Thyroid gland (tissue), 4 donors: ENCODE results near the gene SLC35F3. TPM values are rescaled to one million over a fixed set of nuclear protein-coding genes. Genes with fewer than 3 reads are reported as not detected.
"Not testable (repeated sequence)": the region's sequence is repeated elsewhere in the genome, so short reads cannot be mapped to it uniquely, and the experiment has no call there.

Experiments
- DNase-seq, 2 donors: peaks; one replicate each; pipeline ENCODE4 v3.0.0-alpha.2; 2019
- H3K27ac ChIP-seq, 3 donors: fragments of 200-600 bp; sonication (generic); 1 replicate in 2 of 3; 2 replicates in 1 of 3; pipeline ENCODE4 v1.5.1; 2016 to 2019; ENCODE audit warnings: mild to moderate bottlenecking in 1 of 3, moderate library complexity in 1 of 3
- H3K27me3 ChIP-seq: fragments of 200-600 bp; sonication (generic); one replicate; pipeline ENCODE4 v1.5.1; 2019
- H3K36me3 ChIP-seq, 2 donors: fragments of 200-600 bp; sonication (generic); one replicate each; pipeline ENCODE4 v1.5.1; 2016 to 2019
- H3K4me1 ChIP-seq, 2 donors: fragments of 200-600 bp; sonication (generic); one replicate each; pipeline ENCODE4 v1.5.1; 2017 to 2019
- H3K4me3 ChIP-seq, 3 donors: fragments of 200-600 bp; sonication (generic); replicated peaks in 1 of 3; 1 replicate in 2 of 3; 2 replicates in 1 of 3; pipeline ENCODE4 v1.5.1; 2016; ENCODE audit warnings: mild to moderate bottlenecking in 1 of 3
- H3K9me3 ChIP-seq: fragments of 200-600 bp; sonication (generic); one replicate; pipeline ENCODE4 v1.5.1; 2017
- POLR2A ChIP-seq, 2 donors: fragments of 450-650 bp; IDR thresholded peaks; one replicate each; pipeline ENCODE4 v1.6.1; 2017; ENCODE audit warnings: antibody characterized with exemption in 2 of 2, mild to moderate bottlenecking in 2 of 2, moderate library complexity in 1 of 2
- WGBS, 2 donors: methylation state at CpG; one replicate each; pipeline ENCODE4 v1.1.5; 2017; 5-methylcytosine and 5-hydroxymethylcytosine counted together
- intact Hi-C: fragments of 100-400 bp; cut with DNase I; formaldehyde crosslinking; loops from one replicate; pipeline ENCODE4 v1.15.1; 2023
- total RNA-seq, 4 donors: library from RNA; depleted of rRNA; stranded (reverse); fragments of >200 nt; gene quantifications; one replicate each; pipeline ENCODE4 v1.2.3, GENCODE V29; 2016
- TF ChIP-seq, protein P1 (sequence below), 6 experiments: fragments of 200-600 bp in 3 of 6; fragments of 450-650 bp in 3 of 6; sonication (generic) in 3 of 6; IDR thresholded peaks; one replicate each; pipeline ENCODE4 v1.5.1; 2016 to 2019; ENCODE audit warnings: antibody characterized with exemption in 6 of 6, mild to moderate bottlenecking in 2 of 6, inconsistent platforms in 1 of 6, moderate library complexity in 1 of 6

The SLC35F3 gene
- total RNA-seq, 4 donors from 2014 or later = 0.89 to 1.9 (median 1.5) TPM; not detected in 1

DNA sequence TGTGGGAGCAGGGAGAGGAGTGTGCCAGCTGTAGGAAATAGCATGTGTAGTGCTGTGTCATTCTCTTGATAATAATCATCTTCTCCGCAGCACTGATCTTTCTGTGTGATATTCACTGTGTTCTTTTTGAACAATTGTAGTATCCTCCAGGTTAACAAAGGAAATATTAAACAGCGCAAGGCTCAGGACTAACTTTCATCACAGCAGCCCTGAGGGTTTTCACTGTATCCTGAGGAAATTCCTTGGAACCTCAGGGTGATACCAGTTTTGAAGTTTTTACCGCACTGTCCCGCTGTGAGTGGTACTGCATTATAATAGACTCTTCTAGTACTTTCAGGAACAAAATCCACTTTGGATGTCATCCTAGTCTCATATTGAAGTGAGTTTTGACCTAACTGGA is 240.4 kb downstream of the SLC35F3 start:
- Histone ChIP-seq H3K9me3 (no peaks in the 10 kb centered on the region), H3K27me3 (no peaks in the 10 kb centered on the region), H3K27ac (no peak overlapping the region), H3K4me1 (no peaks in the 10 kb centered on the region), H3K36me3 (no peaks in the 10 kb centered on the region), H3K4me3 (no peak overlapping the region)
- DNase-seq = no peak
- intact Hi-C loops = no loop called here
- TF ChIP-seq, protein P1, sequence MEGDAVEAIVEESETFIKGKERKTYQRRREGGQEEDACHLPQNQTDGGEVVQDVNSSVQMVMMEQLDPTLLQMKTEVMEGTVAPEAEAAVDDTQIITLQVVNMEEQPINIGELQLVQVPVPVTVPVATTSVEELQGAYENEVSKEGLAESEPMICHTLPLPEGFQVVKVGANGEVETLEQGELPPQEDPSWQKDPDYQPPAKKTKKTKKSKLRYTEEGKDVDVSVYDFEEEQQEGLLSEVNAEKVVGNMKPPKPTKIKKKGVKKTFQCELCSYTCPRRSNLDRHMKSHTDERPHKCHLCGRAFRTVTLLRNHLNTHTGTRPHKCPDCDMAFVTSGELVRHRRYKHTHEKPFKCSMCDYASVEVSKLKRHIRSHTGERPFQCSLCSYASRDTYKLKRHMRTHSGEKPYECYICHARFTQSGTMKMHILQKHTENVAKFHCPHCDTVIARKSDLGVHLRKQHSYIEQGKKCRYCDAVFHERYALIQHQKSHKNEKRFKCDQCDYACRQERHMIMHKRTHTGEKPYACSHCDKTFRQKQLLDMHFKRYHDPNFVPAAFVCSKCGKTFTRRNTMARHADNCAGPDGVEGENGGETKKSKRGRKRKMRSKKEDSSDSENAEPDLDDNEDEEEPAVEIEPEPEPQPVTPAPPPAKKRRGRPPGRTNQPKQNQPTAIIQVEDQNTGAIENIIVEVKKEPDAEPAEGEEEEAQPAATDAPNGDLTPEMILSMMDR (IDR thresholded peaks at IDR 0.05) = no peak
- TF ChIP-seq POLR2A (IDR thresholded peaks at IDR 0.05) = no peak
- WGBS, 2 donors = 85 to 91% methylated on average over 4 of the region's 4 CpGs

DNA sequence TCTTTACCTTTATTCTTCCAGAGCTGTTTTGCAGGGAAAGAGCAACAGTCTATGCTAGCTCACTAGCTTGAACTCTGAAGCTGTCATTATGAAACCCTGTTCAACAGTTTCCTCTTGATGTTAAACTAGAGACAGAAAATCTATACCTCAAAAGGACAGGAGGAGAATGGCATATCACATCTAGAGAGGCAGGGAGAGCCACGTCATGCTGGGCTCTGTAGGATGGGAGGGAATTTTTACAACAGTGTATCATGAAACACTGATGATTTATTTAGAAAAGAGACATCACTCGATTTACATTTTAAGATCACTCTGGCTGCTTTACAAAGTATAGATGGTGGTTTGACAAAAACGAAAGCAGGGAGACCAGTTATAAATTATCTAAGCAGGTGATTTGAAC is 243.9 kb downstream of the SLC35F3 start:
- Histone ChIP-seq H3K27me3 (no peaks in the 10 kb centered on the region), H3K36me3 (no peaks in the 10 kb centered on the region), H3K27ac (no peak overlapping the region), H3K4me1 (no peaks in the 10 kb centered on the region), H3K9me3 (no peaks in the 10 kb centered on the region), H3K4me3 (no peak overlapping the region)
- DNase-seq = no peak
- intact Hi-C loops = no loop called here
- TF ChIP-seq POLR2A (IDR thresholded peaks at IDR 0.05) = no peak
- TF ChIP-seq, protein P1 (IDR thresholded peaks at IDR 0.05) = no peak
- WGBS, 2 donors = 81 to 84% methylated on average over 3 of the region's 3 CpGs

DNA sequence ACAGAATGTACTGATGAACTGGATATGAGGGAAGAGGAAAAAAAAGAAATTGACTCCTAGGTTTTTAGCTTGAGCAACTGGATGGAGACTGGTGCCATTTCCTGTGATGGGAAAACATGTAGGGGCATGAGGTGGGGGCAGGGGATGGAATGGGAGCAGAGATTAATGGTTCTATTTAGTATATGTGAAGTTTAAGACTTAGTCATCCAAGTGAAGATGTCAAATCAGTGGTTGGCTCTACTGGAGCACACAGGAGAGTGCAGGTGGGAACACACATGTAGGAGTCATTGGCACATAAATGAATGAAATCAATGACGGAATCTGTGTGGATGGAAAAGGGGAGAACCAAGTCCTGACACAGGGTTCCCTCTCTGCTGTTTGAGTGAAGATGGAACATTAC is 244.3 kb downstream of the SLC35F3 start:
- Histone ChIP-seq H3K27ac (no peak overlapping the region), H3K9me3 (no peaks in the 10 kb centered on the region), H3K36me3 (no peaks in the 10 kb centered on the region), H3K27me3 (no peaks in the 10 kb centered on the region), H3K4me3 (no peak overlapping the region), H3K4me1 (no peaks in the 10 kb centered on the region)
- intact Hi-C loops = no loop called here
- 91 to 95% methylated on average over 1 of the region's 1 CpG for WGBS, 2 donors
- TF ChIP-seq, protein P1 (IDR thresholded peaks at IDR 0.05) = no peak
- TF ChIP-seq POLR2A (IDR thresholded peaks at IDR 0.05) = no peak
- no peak for DNase-seq

DNA sequence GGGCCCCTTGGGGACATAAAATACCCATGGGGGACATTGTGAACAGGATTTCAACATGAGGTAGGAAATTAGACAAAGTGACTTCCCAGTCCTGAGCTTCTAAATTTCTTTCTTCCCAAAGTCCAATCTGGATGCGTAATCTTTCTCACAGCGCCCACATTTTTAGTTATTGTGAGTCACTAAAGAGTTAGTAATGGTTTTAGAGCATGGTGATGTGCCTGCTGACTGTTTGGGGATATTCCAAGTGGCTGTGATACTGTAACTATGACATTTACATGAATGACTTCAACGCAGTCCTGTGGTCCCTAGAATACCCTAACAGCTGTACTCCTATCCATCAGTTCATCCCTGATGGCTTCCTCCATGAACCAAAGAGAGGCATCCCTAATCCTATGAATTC is 244.7 kb downstream of the SLC35F3 start:
- intact Hi-C loops = no loop called here
- DNase-seq = no peak
- no peaks in the 10 kb centered on the region for H3K36me3 ChIP-seq

DNA sequence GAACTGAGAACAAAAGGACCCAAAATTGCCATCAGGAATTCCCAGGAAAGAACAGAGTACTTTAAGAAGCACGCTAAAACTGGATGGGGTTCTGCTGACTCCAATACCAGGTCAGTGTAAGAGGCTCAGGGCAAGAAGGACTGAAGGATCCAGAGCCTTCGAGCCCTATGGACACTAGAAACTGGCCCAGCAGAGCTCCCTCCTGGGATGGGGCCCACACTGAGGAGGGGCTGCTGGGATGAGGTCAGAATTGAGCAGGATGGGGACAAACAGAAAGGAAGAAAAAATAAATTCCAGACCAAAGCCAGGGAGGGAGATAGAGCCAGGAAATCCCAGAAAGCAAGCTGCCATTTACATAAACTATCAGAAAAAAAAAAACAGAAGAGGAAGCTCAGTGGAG is 246.4 kb downstream of the SLC35F3 start:
- DNase-seq = no peak
- no peaks in the 10 kb centered on the region for H3K9me3 ChIP-seq
- WGBS, 2 donors = 76 to 86% methylated on average over 2 of the region's 2 CpGs
- no peaks in the 10 kb centered on the region for H3K4me1 ChIP-seq
- no peaks in the 10 kb centered on the region for H3K27me3 ChIP-seq
- no peak overlapping the region for H3K27ac ChIP-seq
- no peaks in the 10 kb centered on the region for H3K36me3 ChIP-seq
- no peak for TF ChIP-seq POLR2A (IDR thresholded peaks at IDR 0.05)
- TF ChIP-seq, protein P1 (IDR thresholded peaks at IDR 0.05) = no peak
- intact Hi-C loops = loop anchor here (10.0 kb wide), 1 partner anchor 164 kb away; no protein-coding TSS in a partner anchor
- H3K4me3 ChIP-seq = no peak overlapping the region

More for the DNA sequence above, 244.7 kb downstream of the SLC35F3 start:
- 92 to 95% methylated on average over 3 of the region's 3 CpGs for WGBS, 2 donors
- TF ChIP-seq, protein P1 (IDR thresholded peaks at IDR 0.05) = no peak
- no peak for TF ChIP-seq POLR2A (IDR thresholded peaks at IDR 0.05)
- Histone ChIP-seq H3K27me3 (no peaks in the 10 kb centered on the region), H3K4me3 (no peak overlapping the region), H3K27ac (no peak overlapping the region), H3K9me3 (no peaks in the 10 kb centered on the region), H3K4me1 (no peaks in the 10 kb centered on the region)

DNA sequence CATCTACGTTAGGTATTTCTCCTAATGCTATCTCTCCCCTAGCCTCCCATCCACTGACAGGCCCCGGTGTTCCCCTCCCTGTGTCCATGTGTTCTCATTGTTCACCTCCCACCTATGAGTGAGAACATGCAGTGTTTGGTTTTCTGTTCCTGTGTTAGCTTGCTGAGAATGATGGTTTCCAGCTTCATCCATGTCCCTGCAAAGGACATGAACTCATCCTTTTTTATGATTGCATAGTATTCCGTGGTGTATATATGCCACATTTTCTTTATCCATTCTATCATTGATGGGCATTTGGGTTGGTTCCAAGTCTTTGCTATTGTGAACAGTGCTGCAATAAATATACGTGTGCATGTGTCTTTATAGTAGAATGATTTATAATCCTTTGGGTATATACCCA is 247.9 kb downstream of the SLC35F3 start:
- not testable (repeated sequence) for H3K27ac ChIP-seq, H3K4me3 ChIP-seq, H3K27me3 ChIP-seq, H3K36me3 ChIP-seq, H3K9me3 ChIP-seq, H3K4me1 ChIP-seq, DNase-seq
- intact Hi-C loops = loop anchor here (10.0 kb wide), 1 partner anchor 162 kb away; no protein-coding TSS in a partner anchor
- 94 to 96% methylated on average over 4 of the region's 4 CpGs for WGBS, 2 donors
